Upper lobe of right lung (tissue), 1 donor: ENCODE measurements around the gene SHISA6. TPM values are rescaled to one million over a fixed set of nuclear protein-coding genes. Genes with fewer than 3 reads are reported as not detected.
A peak's percentile ranks its signal among the peaks of the same experiment; 100 is the strongest.

ENCODE experiments used
- ATAC-seq: fragments of 200-7000 bp; cut with Tn5 transposase; one replicate; pipeline ENCODE4 v1.9.1; 2020; ENCODE audit warnings: mild to moderate bottlenecking, moderate library complexity
- DNase-seq: peaks from one replicate; pipeline ENCODE4 v3.0.0-alpha.2; 2020
- H3K27ac ChIP-seq: fragments of 200-600 bp; one replicate; pipeline ENCODE4 v1.8.0; 2022
- H3K27me3 ChIP-seq: fragments of 200-600 bp; one replicate; pipeline ENCODE4 v1.8.0; 2022; ENCODE audit warnings: mild to moderate bottlenecking
- H3K36me3 ChIP-seq: fragments of 200-600 bp; one replicate; pipeline ENCODE4 v1.8.0; 2022
- H3K4me1 ChIP-seq: fragments of 200-600 bp; one replicate; pipeline ENCODE4 v1.8.0; 2022
- H3K4me3 ChIP-seq: fragments of 200-600 bp; one replicate; pipeline ENCODE4 v1.8.0; 2022; ENCODE audit warnings: mild to moderate bottlenecking
- H3K9me3 ChIP-seq: fragments of 200-600 bp; one replicate; pipeline ENCODE4 v1.8.0; 2022
- intact Hi-C: fragments of 100-400 bp; cut with DNase I; formaldehyde crosslinking; loops from one replicate; pipeline ENCODE4 v1.11.0; 2022
- total RNA-seq: library from RNA; stranded (reverse); fragmentation: NEBNext Ultra II Directional; extraction: Animal tissue kit (Norgen Biotek cat#: 25700); gene quantifications from one replicate; pipeline ENCODE4 v1.2.1, GENCODE V29; 2021
- TF ChIP-seq, protein P1 (sequence below): fragments of 200-600 bp; IDR thresholded peaks from one replicate; pipeline ENCODE4 v1.8.0; 2022; ENCODE audit warnings: antibody characterized with exemption
- donor health status: DM: no; HTN: yes; CAD: no; lungs with severe emphysema.

SHISA6 gene
- total RNA-seq, 1 donor from 2014 or later = not detected

DNA sequence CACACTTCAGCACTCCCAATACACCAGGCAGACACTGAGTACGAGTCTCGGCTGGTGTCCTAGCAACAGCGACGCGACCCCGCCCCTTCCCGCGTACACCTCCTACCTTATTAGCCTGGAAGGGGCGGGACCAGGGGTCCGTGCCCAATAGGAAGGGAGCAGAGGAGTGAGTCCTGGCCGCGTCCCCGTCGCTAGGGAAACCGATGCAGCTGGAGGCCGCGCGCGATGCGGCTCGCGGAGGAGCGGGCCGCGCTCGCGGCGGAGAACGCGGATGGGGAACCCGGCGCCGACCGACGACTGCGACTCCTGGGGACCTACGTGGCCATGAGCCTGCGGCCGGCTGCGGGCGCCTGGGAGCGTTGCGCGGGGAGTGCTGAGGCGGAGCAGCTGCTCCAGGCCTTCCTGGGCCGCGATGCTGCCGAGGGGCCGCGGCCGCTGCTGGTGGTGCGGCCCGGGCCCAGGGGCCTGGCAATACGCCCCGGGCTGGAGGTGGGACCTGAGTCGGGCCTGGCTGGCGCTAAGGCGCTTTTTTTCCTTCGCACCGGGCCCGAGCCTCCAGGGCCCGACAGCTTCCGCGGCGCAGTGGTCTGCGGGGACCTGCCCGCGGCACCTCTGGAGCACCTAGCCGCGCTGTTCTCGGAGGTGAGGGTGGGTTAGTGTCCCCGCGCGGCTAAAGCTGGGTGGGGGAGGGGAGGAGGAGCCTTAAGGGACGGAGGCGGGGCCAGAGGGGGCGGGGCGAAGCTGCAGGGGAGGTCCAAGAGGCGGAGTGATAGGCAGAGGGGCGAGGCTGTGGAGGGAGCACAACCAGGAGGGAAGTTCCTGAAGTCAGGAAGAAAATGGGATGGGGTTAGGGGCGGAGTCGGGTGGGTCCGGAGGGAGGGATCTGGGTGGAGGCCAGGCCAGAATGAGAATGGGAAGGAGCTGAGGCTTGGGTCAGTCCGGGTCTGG, 357.5 kb downstream of the SHISA6 start, which contains the start of gene DNAH9:
TSS of gene DNAH9 (plus strand) at position 197 of the 948 bp plus-strand sequence. CDS start at position 226, 29 bp downstream.
- Histone ChIP-seq H3K27ac (peak within 1 kb of the TSS; percentile 75), H3K36me3 (no peaks in the 10 kb centered on the region), H3K4me3 (peak within 1 kb of the TSS; percentile 56), H3K27me3 (no peaks in the 10 kb centered on the region), H3K4me1 (no peaks in the 10 kb centered on the region), H3K9me3 (no peaks in the 10 kb centered on the region)
- peak; percentile 97 for DNase-seq
- ATAC-seq = peak; percentile 99
- intact Hi-C loops = no loop called here
- TF ChIP-seq, protein P1, sequence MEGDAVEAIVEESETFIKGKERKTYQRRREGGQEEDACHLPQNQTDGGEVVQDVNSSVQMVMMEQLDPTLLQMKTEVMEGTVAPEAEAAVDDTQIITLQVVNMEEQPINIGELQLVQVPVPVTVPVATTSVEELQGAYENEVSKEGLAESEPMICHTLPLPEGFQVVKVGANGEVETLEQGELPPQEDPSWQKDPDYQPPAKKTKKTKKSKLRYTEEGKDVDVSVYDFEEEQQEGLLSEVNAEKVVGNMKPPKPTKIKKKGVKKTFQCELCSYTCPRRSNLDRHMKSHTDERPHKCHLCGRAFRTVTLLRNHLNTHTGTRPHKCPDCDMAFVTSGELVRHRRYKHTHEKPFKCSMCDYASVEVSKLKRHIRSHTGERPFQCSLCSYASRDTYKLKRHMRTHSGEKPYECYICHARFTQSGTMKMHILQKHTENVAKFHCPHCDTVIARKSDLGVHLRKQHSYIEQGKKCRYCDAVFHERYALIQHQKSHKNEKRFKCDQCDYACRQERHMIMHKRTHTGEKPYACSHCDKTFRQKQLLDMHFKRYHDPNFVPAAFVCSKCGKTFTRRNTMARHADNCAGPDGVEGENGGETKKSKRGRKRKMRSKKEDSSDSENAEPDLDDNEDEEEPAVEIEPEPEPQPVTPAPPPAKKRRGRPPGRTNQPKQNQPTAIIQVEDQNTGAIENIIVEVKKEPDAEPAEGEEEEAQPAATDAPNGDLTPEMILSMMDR = no peak

DNA sequence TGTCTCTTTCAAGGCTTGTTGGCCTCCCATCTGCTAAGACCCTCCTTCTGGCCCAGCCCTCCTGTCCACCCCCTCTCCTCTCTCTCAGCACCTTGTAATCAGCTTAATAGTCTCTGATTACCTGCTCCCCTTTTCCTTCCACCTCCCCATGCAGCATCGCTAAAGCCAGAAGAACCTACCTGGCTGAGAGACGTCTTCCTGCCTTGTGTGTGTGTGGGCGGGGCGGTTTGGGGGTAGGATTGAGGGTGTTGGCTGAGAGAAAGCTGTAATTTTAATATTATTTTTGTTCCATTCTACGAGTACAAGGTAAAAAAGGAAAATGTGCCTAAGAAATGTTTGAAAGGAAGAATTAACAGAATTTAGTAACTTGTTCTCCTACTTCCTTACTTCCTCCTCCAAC, 360.6 kb downstream of the SHISA6 start:
- H3K27me3 ChIP-seq = no peaks in the 10 kb centered on the region
- no peaks in the 10 kb centered on the region for H3K9me3 ChIP-seq
- H3K4me1 ChIP-seq = no peaks in the 10 kb centered on the region
- no peak overlapping the region for H3K4me3 ChIP-seq
- DNase-seq = no peak
- intact Hi-C loops = no loop called here
- TF ChIP-seq, protein P1 = no peak
- H3K27ac ChIP-seq = no peak overlapping the region
- H3K36me3 ChIP-seq = no peaks in the 10 kb centered on the region
- no peak for ATAC-seq

DNA sequence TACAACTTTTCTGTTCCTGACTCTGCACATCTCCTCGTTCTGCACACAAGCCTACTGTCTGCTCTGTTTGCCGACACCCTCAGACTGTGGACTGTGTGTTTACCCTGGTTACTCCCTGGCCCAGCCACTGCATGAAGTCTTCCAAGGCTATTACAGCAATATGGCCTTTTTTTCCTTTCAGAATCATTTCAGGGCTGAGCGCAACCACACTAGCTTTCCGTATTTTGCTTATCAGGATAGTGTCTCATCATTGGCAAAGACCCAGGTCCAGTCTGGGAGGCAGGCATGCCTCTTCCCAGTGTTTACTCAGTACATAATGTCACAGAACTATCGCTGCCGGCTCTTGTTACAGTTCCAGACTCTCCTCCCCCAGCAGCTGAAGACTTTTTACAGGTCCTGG, 367.4 kb downstream of the SHISA6 start:
- Histone ChIP-seq H3K27me3 (no peaks in the 10 kb centered on the region), H3K36me3 (no peaks in the 10 kb centered on the region), H3K9me3 (no peaks in the 10 kb centered on the region), H3K27ac (peak overlapping the region; percentile 63), H3K4me1 (no peaks in the 10 kb centered on the region), H3K4me3 (no peak overlapping the region)
- no peak for DNase-seq
- ATAC-seq = peak; percentile 69
- TF ChIP-seq, protein P1 = no peak
- intact Hi-C loops = no loop called here

DNA sequence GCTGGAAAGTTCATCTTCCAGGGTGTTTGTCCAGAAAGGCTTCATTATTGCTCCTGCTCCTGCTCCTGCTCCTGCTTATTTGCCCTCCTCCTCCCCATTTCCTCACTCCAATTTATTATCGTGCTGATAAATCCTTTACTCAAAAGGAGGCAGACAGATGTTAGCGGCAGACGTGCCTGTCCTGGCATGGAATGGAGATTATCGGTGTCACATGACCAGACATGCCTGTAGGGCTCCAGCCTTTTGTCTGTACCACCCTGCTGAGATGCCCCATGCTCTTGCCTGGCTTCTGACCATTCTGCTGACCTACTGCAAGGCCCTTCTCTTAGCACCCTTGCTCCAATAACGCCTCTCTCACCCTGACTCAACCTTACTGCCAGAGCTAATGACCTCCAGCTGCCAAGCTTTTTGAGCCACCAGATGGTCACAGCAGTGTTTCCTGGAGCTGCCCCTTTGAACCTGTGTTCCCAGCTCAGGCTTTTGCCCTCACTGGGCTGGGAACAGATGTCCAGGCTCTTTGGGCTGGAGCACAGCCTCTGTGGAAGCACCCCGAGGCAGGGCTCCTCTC, 370.1 kb downstream of the SHISA6 start:
- no peak for ATAC-seq
- intact Hi-C loops = no loop called here

DNA sequence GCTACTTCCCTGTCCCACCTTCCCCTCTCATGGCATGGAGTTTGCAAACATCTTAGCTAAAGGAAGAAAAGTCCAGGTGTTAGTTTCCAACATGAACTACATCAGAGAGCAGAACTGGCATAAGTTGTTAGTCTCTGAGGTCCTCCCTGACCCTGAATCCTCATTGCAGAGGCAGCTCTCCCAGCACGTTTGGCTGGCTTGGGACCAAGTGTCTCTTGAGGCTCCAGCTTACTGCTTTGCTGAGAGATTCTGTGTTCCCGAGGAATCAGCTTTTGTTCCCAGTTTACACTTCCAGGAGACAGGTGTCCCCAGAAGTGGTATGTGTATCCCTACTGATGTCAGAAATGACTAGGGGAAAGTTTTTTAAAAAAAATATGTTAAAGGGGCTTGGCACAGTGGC, 371.9 kb downstream of the SHISA6 start:
- TF ChIP-seq, protein P1 = no peak
- Histone ChIP-seq H3K27ac (no peak overlapping the region), H3K9me3 (no peaks in the 10 kb centered on the region), H3K4me3 (no peak overlapping the region), H3K36me3 (no peaks in the 10 kb centered on the region), H3K4me1 (no peaks in the 10 kb centered on the region), H3K27me3 (no peaks in the 10 kb centered on the region)
- ATAC-seq (no peak), DNase-seq (no peak)
- intact Hi-C loops = no loop called here

More for the DNA sequence above, 370.1 kb downstream of the SHISA6 start:
- no peaks in the 10 kb centered on the region for H3K9me3 ChIP-seq
- no peak overlapping the region for H3K4me3 ChIP-seq
- H3K36me3 ChIP-seq = no peaks in the 10 kb centered on the region
- no peak for DNase-seq
- no peak overlapping the region for H3K27ac ChIP-seq
- TF ChIP-seq, protein P1 = no peak
- H3K4me1 ChIP-seq = no peaks in the 10 kb centered on the region
- H3K27me3 ChIP-seq = no peaks in the 10 kb centered on the region
